Pons (tissue), 1 donor: ENCODE results near the gene TTYH3.

Experiments used
- DNase-seq: peaks from one replicate; pipeline ENCODE4 v3.0.0-alpha.2; 2016; ENCODE audit warnings: low spot score

Gene TTYH3

GRCh38 chr7:2649139-2649838, 17.5 kb downstream of the TTYH3 start:
- DNase-seq, result no peak

DNA sequence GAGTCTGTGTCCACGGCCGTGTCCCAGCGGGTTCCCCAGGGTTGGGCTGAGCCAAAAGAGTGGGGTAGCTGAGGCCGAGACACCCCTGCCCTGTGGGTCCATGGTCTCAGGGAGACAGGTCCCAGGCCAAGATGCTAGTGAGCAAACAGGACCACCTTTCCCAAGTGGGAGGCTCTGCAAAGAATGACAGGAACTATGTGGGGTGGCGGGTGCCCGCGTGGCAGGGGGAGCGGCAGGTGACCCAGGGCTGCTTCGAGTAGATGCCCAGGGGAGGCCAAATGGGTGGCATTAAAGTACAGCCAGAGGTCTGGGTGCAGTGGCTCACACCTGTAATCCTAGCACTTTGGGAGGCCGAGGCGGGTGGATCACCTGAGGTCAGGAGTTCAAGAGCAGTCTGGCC, 18.2 kb downstream of the TTYH3 start:
- no peak for DNase-seq

DNA sequence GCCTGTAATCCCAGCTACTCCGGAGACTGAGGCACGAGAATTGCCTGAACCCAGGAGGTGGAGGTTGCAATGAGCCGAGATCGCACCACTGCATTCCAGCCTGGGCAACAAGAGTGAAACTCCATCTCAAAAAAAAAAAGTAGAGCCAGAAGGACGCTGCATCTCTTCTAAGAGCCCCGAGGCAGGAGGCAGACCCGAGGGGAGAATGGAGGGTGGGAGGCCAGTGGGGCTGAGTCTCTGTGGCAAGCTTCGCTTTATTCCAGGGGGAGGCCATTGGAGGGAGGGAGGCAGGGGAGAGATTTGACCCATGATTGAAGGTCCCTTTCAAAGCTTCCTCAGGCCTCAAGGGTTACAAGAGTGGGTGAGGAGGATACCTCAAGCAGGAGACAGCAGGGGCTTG, 18.7 kb downstream of the TTYH3 start:
- no peak for DNase-seq

DNA sequence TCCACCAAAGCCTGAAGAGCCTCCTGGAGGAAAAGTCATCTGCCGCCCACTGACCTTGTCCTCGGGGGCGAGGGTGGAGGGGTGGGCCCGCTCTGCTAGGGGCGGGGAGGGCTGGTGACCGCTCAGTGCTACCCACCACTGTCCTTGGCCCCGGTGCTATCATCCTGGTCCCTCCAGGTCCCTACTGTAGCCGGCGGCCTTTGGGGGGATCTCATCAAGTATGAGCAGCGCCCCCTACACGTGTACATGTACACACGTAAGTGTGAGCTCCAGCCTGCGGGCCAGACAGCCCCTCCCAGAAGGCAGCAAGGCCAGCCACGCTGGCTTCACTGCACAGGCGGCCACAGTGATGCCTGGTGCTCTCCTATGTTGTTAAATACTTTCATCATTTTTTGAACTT, 19.6 kb downstream of the TTYH3 start:
- DNase-seq, result no peak

DNA sequence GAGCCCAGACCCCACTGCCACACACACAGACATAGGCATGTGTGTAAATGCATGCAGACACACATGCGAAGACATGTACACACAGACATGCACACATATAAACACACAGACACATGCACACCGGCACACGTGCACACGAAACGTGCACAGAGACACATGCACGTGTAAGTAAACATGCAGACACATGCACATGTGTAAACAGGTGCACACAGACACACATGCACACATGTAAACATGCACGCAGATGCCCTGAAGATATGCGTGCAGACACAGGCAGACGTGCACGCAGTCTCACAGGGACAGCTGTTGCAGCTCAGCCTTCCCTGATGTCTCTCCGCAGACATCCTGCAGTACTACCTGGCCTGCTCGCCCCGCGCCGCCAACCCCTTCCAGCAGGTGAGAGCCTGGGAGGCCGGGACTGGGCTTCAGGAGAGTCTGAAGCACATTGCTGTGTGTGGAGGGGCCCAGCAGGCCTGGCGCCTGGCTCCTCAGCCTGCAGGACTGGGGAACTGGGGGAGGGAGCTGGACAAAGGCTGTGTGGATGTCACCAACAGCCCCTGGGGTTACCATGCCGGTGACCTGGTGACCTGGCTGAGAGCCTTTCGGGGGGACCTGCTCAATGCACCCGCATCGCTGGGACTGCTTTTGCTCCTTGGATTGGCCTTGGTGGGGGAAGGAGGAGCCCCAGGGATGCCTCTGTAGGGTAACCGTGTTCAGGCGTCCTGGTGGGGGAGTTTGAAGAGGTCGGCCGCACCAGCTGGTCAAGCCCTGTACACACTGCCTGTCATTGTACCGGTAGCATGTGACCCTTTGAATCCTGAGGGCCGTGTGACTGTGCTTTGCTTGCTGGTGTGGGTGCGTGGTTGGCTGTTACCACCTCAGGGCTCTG, 20.3 kb downstream of the TTYH3 start:
- DNase-seq, result no peak

DNA sequence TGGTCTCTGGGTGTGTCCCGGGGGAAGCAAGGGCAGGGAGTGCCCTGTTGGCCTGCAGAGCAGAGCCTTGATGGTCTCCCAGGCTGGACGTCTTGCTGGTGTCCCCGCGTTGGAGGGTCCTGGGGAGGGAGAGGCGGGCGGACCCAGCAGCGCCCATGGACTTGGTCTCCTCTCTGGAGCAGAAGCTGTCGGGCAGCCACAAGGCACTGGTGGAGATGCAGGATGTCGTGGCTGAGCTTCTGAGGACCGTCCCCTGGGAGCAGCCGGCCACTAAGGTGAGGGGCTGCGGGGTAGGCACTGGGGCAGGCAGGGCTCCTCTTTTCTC, 20.9 kb downstream of the TTYH3 start:
- no peak for DNase-seq

- DNase-seq, result no peak
Observed at GRCh38 chr7:2654059-2654458, 22.3 kb downstream of the TTYH3 start.

DNA sequence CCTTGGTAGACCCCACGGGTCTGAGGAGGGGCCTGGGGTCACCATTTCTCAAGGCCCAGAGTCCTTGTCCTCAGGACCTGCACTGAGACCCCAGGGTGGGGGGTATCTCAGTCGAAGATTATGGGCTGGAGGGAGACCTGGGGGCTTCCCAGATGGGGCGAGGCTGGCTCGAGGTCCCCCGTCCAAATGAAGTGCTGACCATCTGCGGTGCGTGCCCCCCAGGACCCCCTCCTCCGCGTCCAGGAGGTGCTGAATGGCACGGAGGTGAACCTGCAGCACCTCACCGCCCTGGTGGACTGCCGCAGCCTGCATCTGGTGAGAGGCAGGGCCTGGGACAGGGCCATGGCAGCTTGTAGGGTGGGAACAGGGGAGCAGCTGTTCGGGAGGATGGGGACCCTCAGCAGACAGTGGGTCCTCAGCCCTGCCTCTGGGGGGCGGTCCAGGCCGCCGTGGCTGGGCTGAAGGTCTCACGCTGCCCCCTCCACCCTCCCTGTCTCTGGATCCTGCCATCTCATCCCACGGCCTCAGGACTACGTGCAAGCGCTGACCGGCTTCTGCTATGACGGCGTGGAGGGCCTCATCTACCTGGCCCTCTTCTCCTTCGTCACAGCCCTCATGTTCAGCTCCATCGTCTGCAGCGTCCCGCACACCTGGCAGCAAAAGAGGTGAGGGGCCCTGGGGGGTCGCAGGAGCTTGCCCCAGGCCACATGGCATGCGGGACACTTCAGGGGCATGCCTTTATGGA, 24.3 kb downstream of the TTYH3 start:
- DNase-seq, result no peak

GRCh38 chr7:2657208-2657607, 25.4 kb downstream of the TTYH3 start:
- no peak for DNase-seq

GRCh38 chr7:2657920-2658671, 26.3 kb downstream of the TTYH3 start:
- no peak for DNase-seq

DNA sequence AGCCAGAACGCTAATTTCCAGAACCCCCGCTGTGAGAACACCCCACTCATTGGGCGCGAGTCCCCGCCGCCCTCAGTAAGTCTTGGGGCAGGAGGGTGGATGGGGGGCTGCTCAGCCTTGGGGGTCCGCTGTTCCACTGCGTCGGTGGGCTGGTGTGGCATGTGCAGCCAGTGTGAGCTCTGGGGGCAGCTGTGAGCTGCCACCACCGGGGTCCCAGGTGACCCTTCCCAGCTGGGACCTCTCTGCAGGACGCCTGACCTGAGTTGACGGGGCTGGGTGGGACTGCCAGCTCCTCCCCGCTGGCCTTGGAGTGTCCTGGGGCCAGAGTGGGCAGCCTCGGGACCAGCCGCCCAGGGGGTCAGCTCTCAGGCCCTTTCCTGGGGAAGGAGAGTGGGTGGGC, 27.2 kb downstream of the TTYH3 start:
- no peak for DNase-seq

DNA sequence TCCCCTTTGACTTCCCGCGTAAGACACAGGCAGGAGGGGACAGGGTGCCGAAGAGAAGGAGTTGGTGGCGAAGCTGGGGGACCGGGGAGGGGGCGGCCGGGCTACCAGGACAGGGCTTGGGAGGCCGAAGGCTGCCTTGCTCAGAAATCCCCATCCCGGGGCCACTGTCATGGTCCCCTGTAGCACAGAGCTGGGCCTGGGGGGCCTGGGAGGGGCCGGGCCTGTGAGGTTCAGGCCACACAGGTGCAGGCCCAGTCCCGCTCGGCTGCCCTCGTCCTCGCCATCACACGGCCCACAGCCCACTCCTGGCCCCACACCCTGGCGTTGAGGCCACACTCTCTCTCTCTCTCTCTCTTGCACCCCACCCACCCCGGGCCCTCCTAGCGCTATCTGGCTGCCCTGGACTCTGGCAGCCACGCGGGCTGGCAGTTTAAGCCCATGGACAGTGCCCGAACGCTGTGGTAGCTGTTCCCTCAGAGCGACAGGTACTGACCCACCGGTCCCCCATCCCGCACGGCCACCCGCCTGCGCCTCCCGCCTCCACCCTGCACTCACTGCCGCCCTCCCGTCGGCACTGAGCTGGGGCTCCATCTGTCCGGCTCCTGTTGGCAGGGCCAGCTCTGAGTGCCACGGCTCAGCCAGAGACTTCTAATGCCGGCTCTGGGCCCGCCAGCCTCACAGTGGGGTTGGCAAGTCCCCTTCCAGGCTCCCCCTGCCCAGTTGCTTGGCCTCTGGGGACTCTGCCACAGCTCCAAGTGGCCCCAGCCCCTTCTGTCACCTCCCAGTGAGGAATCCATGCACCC, 28.0 kb downstream of the TTYH3 start:
- no peak for DNase-seq

- DNase-seq, result no peak
Observed at GRCh38 chr7:2660359-2661095, 28.7 kb downstream of the TTYH3 start.

DNA sequence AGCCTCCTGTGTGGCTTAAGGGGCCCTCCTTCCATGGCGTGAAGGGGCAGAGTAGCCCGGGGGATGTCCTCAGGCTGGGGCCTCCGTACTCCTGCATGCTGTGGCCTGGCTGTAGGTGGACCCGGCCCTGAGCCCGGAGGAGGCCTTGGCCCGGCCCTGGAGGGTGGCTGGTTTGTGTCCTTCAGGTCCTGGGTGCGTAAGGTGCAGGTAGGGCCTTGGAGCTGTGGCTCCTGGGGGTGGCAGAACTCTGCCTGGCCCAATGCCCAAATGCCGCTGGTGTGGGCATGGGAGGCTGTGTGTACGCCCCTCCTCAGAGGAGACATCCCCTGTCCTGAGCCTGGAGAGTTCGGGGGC, 29.3 kb downstream of the TTYH3 start:
- no peak for DNase-seq

DNA sequence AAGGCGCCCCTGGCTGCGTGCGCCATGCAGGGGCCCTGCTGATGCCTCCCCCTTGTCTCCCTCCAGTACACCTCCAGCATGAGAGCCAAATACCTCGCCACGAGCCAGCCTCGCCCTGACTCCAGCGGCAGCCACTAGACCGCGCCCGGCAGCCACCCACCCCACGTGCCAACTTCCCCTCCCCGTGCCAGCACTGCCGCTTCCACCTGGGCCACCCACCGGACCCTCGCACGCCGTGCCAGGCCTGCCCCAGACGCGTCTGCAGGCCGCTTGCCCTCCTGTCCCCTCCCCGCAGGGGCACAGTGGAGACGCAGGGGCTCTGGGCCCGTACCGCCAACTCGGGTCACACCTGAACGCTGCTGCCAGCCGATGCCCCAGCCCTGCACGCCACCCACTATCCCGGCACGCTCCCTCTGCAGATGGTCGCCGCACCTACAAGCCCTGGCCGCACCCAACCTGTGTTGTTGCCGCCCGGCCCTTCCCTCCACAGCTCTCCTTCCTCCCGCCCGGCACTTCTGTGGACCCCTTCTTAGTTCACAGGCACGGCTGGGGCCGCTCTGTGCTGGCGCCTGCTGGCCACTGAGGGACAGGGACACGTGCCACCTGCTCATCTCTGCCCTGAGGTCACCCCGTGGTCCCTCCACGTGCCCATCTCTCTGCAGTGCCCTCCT, 30.0 kb downstream of the TTYH3 start:
- no peak for DNase-seq

DNA sequence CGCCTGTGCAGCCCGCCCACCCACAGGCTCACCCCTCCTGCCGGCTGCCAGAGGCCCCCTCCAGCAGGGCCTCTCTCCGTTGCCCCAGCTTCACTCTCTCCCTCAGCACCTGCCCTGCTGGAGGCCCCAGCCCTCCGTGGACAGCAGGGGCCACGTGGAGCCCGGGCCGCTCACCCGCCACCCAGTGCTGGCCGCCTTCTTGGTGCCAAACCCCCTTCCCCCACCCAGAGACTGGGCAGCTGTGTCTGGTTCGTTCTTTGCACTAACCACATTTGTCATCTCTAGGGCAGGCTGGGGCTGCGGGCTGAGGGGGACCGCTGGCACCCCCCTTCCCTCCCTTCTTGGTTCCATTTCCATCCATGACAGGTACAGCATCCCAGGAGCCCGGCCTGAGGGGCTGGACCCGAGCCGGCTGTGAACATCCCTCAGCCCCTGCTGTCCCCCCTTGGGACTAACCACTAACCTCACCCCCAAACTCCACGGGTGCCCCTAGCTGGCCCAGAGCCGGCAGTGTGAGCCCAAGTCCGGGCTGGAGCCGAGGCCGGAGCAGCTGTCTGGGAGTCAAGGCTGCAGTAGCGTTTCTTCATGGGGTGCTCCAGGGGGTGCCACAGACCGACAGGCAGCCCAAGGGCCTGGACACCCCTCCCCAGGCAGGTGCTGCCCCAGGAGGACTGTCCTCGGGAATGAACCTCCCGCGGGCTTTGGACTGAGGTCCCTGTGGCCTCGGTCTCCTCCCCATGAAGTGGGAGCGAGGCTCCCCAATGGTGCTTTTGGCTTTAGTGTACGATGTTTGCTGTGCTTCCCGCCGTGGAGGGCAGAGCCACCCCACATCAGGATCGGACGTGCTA, 30.7 kb downstream of the TTYH3 start:
- DNase-seq, result no peak

- DNase-seq, result no peak
Observed at GRCh38 chr7:2663121-2663886, 31.5 kb downstream of the TTYH3 start.

- no peak for DNase-seq
Observed at GRCh38 chr7:2663960-2664359, 32.2 kb downstream of the TTYH3 start.
